ENCODE results near the gene RARB. TPM values are rescaled to one million over a fixed set of nuclear protein-coding genes. Genes with fewer than 3 reads are reported as not detected.

The RARB gene
- total and polyA plus RNA-seq, 2 donors (not counting 3 experiments of a cell fraction or from before 2014, with no cell fraction given), result 15.3 to 23.4 TPM

- dilution Hi-C loops (cut with MboI; ENCODE audit: extremely low pct_ligation_motif_present, low sequenced_read_pairs), result no loop called here
- Histone ChIP-seq H3K79me2 (ENCODE audit: control insufficient read depth, insufficient read depth, low read length) (no peaks in the 10 kb centered on the region), H2AFZ (ENCODE audit: low read depth, low read length) (no peak overlapping the region), H3K36me3 (ENCODE audit: control insufficient read depth in 2 of 2, extremely low read depth in 1 of 2, insufficient read depth in 2 of 2, low read length in 2 of 2) (no peaks in the 10 kb centered on the region), H3K27ac (ENCODE audit: insufficient read depth, low read depth, low read length) (no peak overlapping the region), H3K9me1 (replicated peaks; ENCODE audit: control insufficient read depth, extremely low read depth, insufficient read depth, low read length) (no peaks in the 10 kb centered on the region), H3K4me1 (ENCODE audit: control insufficient read depth, extremely low read depth, insufficient read depth, low read length) (peaks cover 7% of the 10 kb centered on the region), H3K4me3 (replicated peaks in 1 of 3; ENCODE audit: insufficient read depth in 1 of 3, low read depth in 1 of 3, low read length in 3 of 3) (no peak overlapping the region), H3K27me3 (ENCODE audit: control insufficient read depth in 2 of 2, insufficient read depth in 2 of 2, low read length in 2 of 2) (no peaks in the 10 kb centered on the region), H3K4me2 (ENCODE audit: insufficient read depth, low read length) (no peak overlapping the region), H3K9ac (replicated peaks; ENCODE audit: extremely low read depth, insufficient read depth, low read length) (no peak overlapping the region), H3K9me3 (replicated peaks; ENCODE audit: control insufficient read depth, insufficient read depth, low read length) (no peaks in the 10 kb centered on the region), H4K20me1 (replicated peaks; ENCODE audit: control insufficient read depth, extremely low read depth, insufficient read depth, low read length) (no peaks in the 10 kb centered on the region)
- intact Hi-C loops (cut with micrococcal nuclease), result no loop called here
- BruUV-seq (replicated peaks), result no TSS peak
- ChIA-PET POLR2A (no interaction called here), CTCF (no interaction called here)
- no peak for FAIRE-seq
- TF ChIP-seq POLR2AphosphoS5 (IDR thresholded peaks at IDR 0.05; ENCODE audit: insufficient read depth, low read depth, low read length) (no peak), POLR2A (IDR thresholded peaks at IDR 0.05; ENCODE audit: low read depth, low read length) (no peak), MYC (IDR thresholded peaks at IDR 0.05; ENCODE audit: low read depth, low read length) (no peak), FOS (IDR thresholded peaks at IDR 0.05; ENCODE audit: borderline replicate concordance, insufficient read depth, low read length) (no peak), GATA2 (IDR thresholded peaks at IDR 0.05; ENCODE audit: insufficient read depth, insufficient read length, low read depth, low read length) (no peak), EZH2 (IDR thresholded peaks at IDR 0.05; ENCODE audit: borderline replicate concordance, low read depth, low read length, severe bottlenecking) (no peak), MAX (IDR thresholded peaks at IDR 0.05; ENCODE audit: insufficient read depth, insufficient read length) (no peak), CTCF (IDR thresholded peaks at IDR 0.05; ENCODE audit: extremely low read depth in 1 of 2, insufficient read depth in 1 of 2, low read depth in 1 of 2, low read length in 2 of 2) (no peak), JUN (IDR thresholded peaks at IDR 0.05; ENCODE audit: borderline replicate concordance, insufficient read depth, insufficient read length, low read depth) (no peak)
- DNase-seq (ENCODE audit: low read depth, low spot score), result no peak
These were observed 130.7 kb downstream of the RARB start for GRCh38 chr3:25558796-25559195.
